Measurements from ENCODE around the gene AOPEP. TPM values are rescaled to one million over a fixed set of nuclear protein-coding genes. Genes with fewer than 3 reads are reported as not detected.

AOPEP gene
- total RNA-seq, 1 donor from 2014 or later, result 180 TPM

DNA sequence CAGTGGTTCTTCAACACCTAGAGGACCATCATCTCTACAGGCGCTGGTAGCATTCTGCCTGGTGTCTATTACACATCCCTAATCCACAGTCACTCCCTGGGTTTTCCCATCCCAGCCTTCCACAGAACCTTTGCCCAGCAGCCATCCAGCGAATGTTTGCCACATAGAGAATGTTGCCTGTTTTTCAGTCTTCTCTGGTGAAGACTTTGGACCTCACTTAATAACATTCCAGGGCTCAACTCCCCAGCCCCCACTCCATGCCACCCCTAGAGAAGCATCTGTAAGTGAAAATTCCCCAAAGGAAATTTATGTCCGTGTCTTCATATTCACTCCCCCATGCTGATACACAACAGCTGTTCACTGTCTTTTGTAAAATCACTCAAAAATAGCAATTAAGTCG lies 249.6 kb downstream of the AOPEP start:
- ATAC-seq, result no peak
- intact Hi-C loops (cut with DNase I), result no loop called here
- no peak for DNase-seq (ENCODE audit: missing footprints)

DNA sequence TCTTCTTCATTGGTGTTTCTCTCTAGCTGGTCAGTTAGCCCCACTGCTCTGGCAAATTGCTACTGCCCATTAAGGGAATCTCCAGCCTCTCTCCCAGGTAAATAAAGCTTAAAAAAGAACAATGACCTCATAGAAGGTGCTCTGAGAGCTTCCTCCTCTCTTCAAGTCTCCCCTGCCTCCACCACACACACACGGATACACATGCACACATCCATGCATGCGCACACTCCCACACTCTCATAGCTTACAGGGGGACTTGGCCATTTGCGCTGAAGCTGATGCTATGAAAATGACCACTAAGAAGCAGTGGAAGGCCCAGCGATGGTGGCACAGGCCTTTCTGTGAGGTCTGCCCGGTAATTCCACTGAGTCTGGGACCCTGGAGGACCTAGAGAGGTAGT lies 250.9 kb downstream of the AOPEP start:
- no peak for DNase-seq (ENCODE audit: missing footprints)
- no peak for ATAC-seq
- intact Hi-C loops (cut with DNase I), result no loop called here

GRCh38 chr9:94979904-94980507 lies 253.5 kb downstream of the AOPEP start:
- intact Hi-C loops (cut with DNase I), result no loop called here
- ATAC-seq (no peak), DNase-seq (ENCODE audit: missing footprints) (no peak)

GRCh38 chr9:94980947-94981722 lies 254.6 kb downstream of the AOPEP start:
- DNase-seq (ENCODE audit: missing footprints), result no peak
- intact Hi-C loops (cut with DNase I), result no loop called here
- ATAC-seq, result no peak

GRCh38 chr9:94981723-94982090 lies 255.2 kb downstream of the AOPEP start:
- DNase-seq (ENCODE audit: missing footprints), result no peak
- ATAC-seq, result no peak
- intact Hi-C loops (cut with DNase I), result no loop called here

DNA sequence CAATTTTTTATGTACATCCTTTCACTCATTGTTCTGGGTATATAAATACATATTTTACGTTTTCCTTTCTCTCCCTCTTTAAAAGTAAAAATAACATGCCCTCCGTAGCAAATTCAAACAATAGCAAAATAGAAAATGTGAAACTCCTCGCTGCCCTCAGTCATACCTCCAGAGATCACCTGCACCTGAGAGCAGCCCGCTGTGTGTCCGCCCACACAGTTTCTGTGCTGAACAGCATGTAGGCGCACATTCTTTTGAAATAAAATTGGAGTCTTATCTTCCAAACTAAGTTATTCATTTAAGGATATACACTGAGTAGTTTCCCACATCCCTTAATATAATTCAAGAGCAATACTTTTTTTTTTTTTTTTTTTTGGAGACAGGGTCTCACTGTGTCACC lies 255.7 kb downstream of the AOPEP start:
- intact Hi-C loops (cut with DNase I), result no loop called here
- ATAC-seq, result no peak

DNA sequence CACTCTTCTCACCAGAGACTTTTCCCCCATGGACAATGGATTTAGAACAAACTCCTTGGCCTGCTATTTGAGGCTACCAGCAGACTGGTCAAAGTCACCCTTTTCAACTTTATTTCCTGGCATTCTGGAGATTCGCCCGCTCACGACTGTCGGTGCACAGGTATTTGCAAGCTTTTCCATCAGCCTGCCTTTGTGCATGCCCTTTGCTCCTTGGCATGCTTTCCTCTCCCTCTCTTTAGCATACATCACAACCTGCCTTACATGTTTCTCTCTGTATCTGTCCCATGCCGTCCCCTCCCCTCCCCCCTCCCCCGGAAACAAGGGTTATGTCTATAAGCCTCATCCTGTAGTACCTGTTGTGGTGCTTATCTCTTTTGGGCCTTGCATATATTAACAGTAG lies 257.1 kb downstream of the AOPEP start:
- intact Hi-C loops (cut with DNase I), result no loop called here
- no peak for ATAC-seq
- no peak for DNase-seq (ENCODE audit: missing footprints)

More for the DNA sequence above, 255.7 kb downstream of the AOPEP start:
- no peak for DNase-seq (ENCODE audit: missing footprints)

- ATAC-seq (no peak), DNase-seq (ENCODE audit: missing footprints) (no peak)
- intact Hi-C loops (cut with DNase I), result no loop called here
Measured at GRCh38 chr9:94984891-94985476, 258.5 kb downstream of the AOPEP start.

GRCh38 chr9:94985649-94986048 lies 259.1 kb downstream of the AOPEP start:
- ATAC-seq, result no peak

DNA sequence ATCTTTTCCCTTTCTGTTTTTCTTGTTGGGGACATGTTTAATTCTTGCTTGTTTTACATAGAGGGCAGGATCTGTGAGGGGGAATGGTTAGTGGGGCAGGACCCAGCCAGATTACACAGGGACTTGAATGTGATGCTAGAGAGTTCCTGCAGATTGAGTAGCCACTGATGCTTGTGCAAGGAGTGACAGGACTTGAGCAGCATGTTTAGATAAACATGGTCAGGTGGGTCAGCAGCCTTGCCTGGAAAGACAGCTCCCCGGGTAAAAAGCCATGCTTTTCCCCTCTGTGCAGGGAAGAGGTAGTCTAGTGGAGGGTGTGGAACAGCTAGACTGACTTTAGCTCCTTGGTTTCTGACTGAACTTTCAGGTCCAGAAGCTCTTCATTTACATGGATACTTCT lies 261.2 kb downstream of the AOPEP start:
- DNase-seq (ENCODE audit: missing footprints), result no peak
- ATAC-seq, result no peak
- intact Hi-C loops (cut with DNase I), result no loop called here

More at GRCh38 chr9:94985649-94986048, 259.1 kb downstream of the AOPEP start:
- intact Hi-C loops (cut with DNase I), result no loop called here
- DNase-seq (ENCODE audit: missing footprints), result no peak

- DNase-seq (ENCODE audit: missing footprints), result no peak
- intact Hi-C loops (cut with DNase I), result no loop called here
Measured at GRCh38 chr9:94990897-94991561, 264.5 kb downstream of the AOPEP start.

GRCh38 chr9:94991961-94992907 lies 265.7 kb downstream of the AOPEP start:
- ATAC-seq, result peak; percentile 43
- intact Hi-C loops (cut with DNase I), result no loop called here

More at GRCh38 chr9:94990897-94991561, 264.5 kb downstream of the AOPEP start:
- no peak for ATAC-seq

GRCh38 chr9:94993160-94993820 lies 266.8 kb downstream of the AOPEP start:
- DNase-seq (ENCODE audit: missing footprints), result no peak
- ATAC-seq, result no peak
- intact Hi-C loops (cut with DNase I), result no loop called here

More at GRCh38 chr9:94991961-94992907, 265.7 kb downstream of the AOPEP start:
- DNase-seq (ENCODE audit: missing footprints), result peak; percentile 66

DNA sequence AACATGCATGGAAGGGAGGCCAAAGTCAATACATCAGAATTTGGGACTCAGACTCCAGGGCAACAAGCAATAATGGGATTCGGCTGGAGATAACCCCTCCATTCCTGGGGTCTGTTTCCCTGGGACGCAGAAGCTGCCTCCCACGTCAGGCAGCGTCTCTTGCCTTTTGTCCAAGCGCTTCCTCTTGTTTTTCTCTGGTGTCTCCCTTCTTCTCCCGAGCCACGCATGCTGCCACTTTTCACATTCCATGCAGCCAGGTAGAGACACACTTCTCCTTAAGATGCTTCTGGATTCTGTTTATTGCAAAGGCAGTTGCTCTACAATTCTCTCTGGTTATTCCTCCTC lies 267.3 kb downstream of the AOPEP start:
- DNase-seq (ENCODE audit: missing footprints), result no peak
- no peak for ATAC-seq
- intact Hi-C loops (cut with DNase I), result no loop called here

- DNase-seq (ENCODE audit: missing footprints) (no peak), ATAC-seq (no peak)
- intact Hi-C loops (cut with DNase I), result no loop called here
Measured at GRCh38 chr9:94995048-94995693, 268.7 kb downstream of the AOPEP start.

- intact Hi-C loops (cut with DNase I), result loop anchor here (2.0 kb wide), 1 partner anchor 46 kb away; no protein-coding TSS in a partner anchor
- DNase-seq (ENCODE audit: missing footprints) (no peak), ATAC-seq (peak; percentile 37)
Measured at GRCh38 chr9:94996641-94997040, 270.1 kb downstream of the AOPEP start.

GRCh38 chr9:94997727-94998126 lies 271.2 kb downstream of the AOPEP start:
- intact Hi-C loops (cut with DNase I), result loop anchor here (2.0 kb wide), 1 partner anchor 47 kb away; no protein-coding TSS in a partner anchor
- no peak for ATAC-seq
- DNase-seq (ENCODE audit: missing footprints), result no peak

DNA sequence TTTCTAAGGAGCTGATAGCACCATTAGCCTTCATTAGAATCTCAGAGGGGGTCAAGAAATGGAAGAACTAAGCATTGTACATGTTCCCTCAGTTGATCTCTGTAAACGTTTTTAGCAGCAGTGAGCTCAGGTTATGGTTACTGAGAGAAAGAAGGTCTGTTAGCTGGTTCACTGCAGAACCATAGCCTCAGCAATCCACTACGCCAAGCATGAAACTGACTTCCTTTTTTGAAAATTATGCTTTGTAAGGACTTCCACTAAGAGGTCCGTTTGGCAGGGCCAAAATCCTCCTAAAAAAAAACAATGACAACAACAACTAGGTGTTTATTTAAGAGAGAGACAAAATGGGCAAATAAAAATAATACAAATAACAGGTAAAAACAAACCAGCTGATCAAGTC lies 273.3 kb downstream of the AOPEP start:
- ATAC-seq, result no peak
- no peak for DNase-seq (ENCODE audit: missing footprints)

More for the DNA sequence above, 273.3 kb downstream of the AOPEP start:
- intact Hi-C loops (cut with DNase I), result no loop called here

All from Right ventricle myocardium inferior (tissue), 1 donor.